SK-N-SH (cell line): ENCODE results near the gene CST11. TPM values are rescaled to one million over a fixed set of nuclear protein-coding genes. Genes with fewer than 3 reads are reported as not detected.

Source experiments
- CTCF ChIA-PET: fragments of 300-600, 350-600 bp; formaldehyde crosslinking; extraction: SDS; loops from one replicate; lab custom pipeline; 2021; lab: Yijun Ruan, JAX
- POLR2A ChIA-PET: fragments of 350-600 bp; sonication (Branson Sonifier 250); formaldehyde crosslinking; extraction: SDS; loops from one replicate; lab custom pipeline; 2020; ENCODE audit warnings: antibody characterized with exemption, inconsistent platforms; lab: Yijun Ruan, JAX
- DNase-seq: peaks from one replicate; pipeline ENCODE4 v3.0.0; 2012
- H2AFZ ChIP-seq: fragments of 200-600 bp; sonication (generic); 2 replicates; pipeline ENCODE4 v1.8.1; 2016; ENCODE audit warnings: antibody characterized with exemption, mild to moderate bottlenecking, low read depth
- H3F3A ChIP-seq: fragments of 200-600 bp; sonication (generic); replicated peaks from 2 replicates; pipeline ENCODE3; 2016; ENCODE audit warnings: antibody characterized with exemption, mild to moderate bottlenecking; ENCODE audit not compliant: insufficient read depth
- H3K27ac ChIP-seq, 2 experiments: fragments of 200-500 bp in 1 of 2; fragments of 200-600 bp in 1 of 2; sonication (Bioruptor generic) in 1 of 2; sonication (generic), shearing (Covaris generic) in 1 of 2; 2 replicates each; pipeline versions ENCODE4 v1.5.1 to v1.6.1; 2014 to 2016; ENCODE audit warnings: low read depth in 2 of 2, inconsistent platforms in 1 of 2, low read length in 1 of 2, mild to moderate bottlenecking in 1 of 2, mixed read lengths in 1 of 2
- H3K27me3 ChIP-seq: fragments of 200-600 bp; sonication (generic), shearing (Covaris generic); 2 replicates; pipeline ENCODE4 v1.6.1; 2016; ENCODE audit warnings: mixed run types; ENCODE audit not compliant: insufficient read depth
- H3K36me3 ChIP-seq, 2 experiments: fragments of 200-500 bp in 1 of 2; fragments of 200-600 bp in 1 of 2; sonication (Bioruptor generic) in 1 of 2; sonication (generic) in 1 of 2; replicated peaks in 1 of 2; 2 replicates each; pipeline versions ENCODE3 to v1.5.1; 2014 to 2016; ENCODE audit warnings: low read length in 1 of 2, mild to moderate bottlenecking in 1 of 2; ENCODE audit not compliant: insufficient read depth in 2 of 2, control insufficient read depth in 1 of 2
- H3K4me1 ChIP-seq, 2 experiments: fragments of 200-500 bp in 1 of 2; fragments of 200-600 bp in 1 of 2; sonication (Bioruptor generic) in 1 of 2; sonication (generic), shearing (Covaris generic) in 1 of 2; 2 replicates each; pipeline versions ENCODE4 v1.5.1 to v1.6.1; 2014 to 2016; ENCODE audit warnings: low read depth in 1 of 2, low read length in 1 of 2, mixed run types in 1 of 2; ENCODE audit not compliant: insufficient read depth in 2 of 2, control insufficient read depth in 1 of 2
- H3K4me2 ChIP-seq: fragments of 200-600 bp; sonication (generic), shearing (Covaris generic); 2 replicates; pipeline ENCODE4 v1.6.1; 2017; ENCODE audit warnings: mixed run types
- H3K4me3 ChIP-seq, 2 experiments: fragments of 200-500 bp in 1 of 2; fragments of 200-600 bp in 1 of 2; sonication (Bioruptor generic) in 1 of 2; sonication (generic), shearing (Covaris generic) in 1 of 2; 2 replicates each; pipeline versions ENCODE4 v1.5.1 to v1.8.1; 2014 to 2016; ENCODE audit warnings: low read depth in 2 of 2, inconsistent platforms in 1 of 2, low read length in 1 of 2, mild to moderate bottlenecking in 1 of 2, mixed read lengths in 1 of 2, moderate library complexity in 1 of 2
- H3K79me2 ChIP-seq: fragments of 200-600 bp; sonication (generic); 2 replicates; pipeline ENCODE4 v1.8.1; 2017; ENCODE audit warnings: mild to moderate bottlenecking; ENCODE audit not compliant: insufficient read depth
- H3K9ac ChIP-seq: fragments of 200-600 bp; sonication (generic); 2 replicates; pipeline ENCODE4 v1.6.1; 2017; ENCODE audit warnings: mixed run types
- H3K9me2 ChIP-seq: fragments of 200-600 bp; sonication (generic); 2 replicates; pipeline ENCODE4 v1.6.1; 2017; ENCODE audit warnings: mixed run types
- H3K9me3 ChIP-seq: fragments of 200-600 bp; sonication (generic); 2 replicates; pipeline ENCODE4 v1.6.1; 2017; ENCODE audit warnings: mixed run types, mild to moderate bottlenecking, moderate library complexity
- H4K20me1 ChIP-seq: fragments of 200-600 bp; sonication (generic); 2 replicates; pipeline ENCODE4 v1.6.1; 2017; ENCODE audit warnings: mild to moderate bottlenecking, mixed run types; ENCODE audit not compliant: insufficient read depth
- GATA2 ChIP-seq: sonication (generic); formaldehyde crosslinking; IDR thresholded peaks from 2 replicates; pipeline ENCODE4 v1.5.0; 2020; ENCODE audit warnings: mild to moderate bottlenecking, missing genetic modification reagents
- MEF2A ChIP-seq: IDR thresholded peaks from 2 replicates; pipeline ENCODE4 v1.4.0; 2012; ENCODE audit warnings: low read depth, borderline replicate concordance
- NRF1 ChIP-seq: IDR thresholded peaks from 2 replicates; pipeline ENCODE4 v1.6.1; 2012; ENCODE audit warnings: low read depth, mild to moderate bottlenecking, low read length
- RCOR1 ChIP-seq: fragments of 150-350 bp; IDR thresholded peaks from 2 replicates; pipeline ENCODE4 v1.6.1; 2017; ENCODE audit warnings: antibody characterized with exemption, low read length
- SIN3A ChIP-seq: IDR thresholded peaks from 2 replicates; pipeline ENCODE4 v1.6.1; 2012; ENCODE audit warnings: low read depth, mild to moderate bottlenecking, low read length, moderate library complexity, borderline replicate concordance
- TAF1 ChIP-seq: IDR thresholded peaks from 2 replicates; pipeline ENCODE4 v1.6.1; 2012; ENCODE audit warnings: low read depth, mild to moderate bottlenecking, low read length, moderate library complexity, borderline replicate concordance
- TCF12 ChIP-seq: IDR thresholded peaks from 2 replicates; pipeline ENCODE4 v1.4.0; 2012
- YY1 ChIP-seq: IDR thresholded peaks from 2 replicates; pipeline ENCODE4 v1.4.0; 2012; ENCODE audit warnings: low read depth, mild to moderate bottlenecking
- WGBS: methylation state at CpG from one replicate; pipeline ENCODE4 v1.1.6; 2017; ENCODE audit warnings: low lambda C conversion rate; 5-methylcytosine and 5-hydroxymethylcytosine counted together
- polyA plus RNA-seq, 3 experiments: library from polyadenylated mRNA; depleted of rRNA; stranded (reverse); fragments of >200 nt; gene quantifications; 2 replicates each; pipeline ENCODE4 v1.2.3, GENCODE V29; 2012
- TF ChIP-seq, protein P1 (sequence below): IDR thresholded peaks from 2 replicates; pipeline ENCODE4 v1.4.0; 2012; ENCODE audit warnings: low read depth
- TF ChIP-seq, protein P2 (sequence below): IDR thresholded peaks from 2 replicates; pipeline ENCODE4; 2012
- TF ChIP-seq, protein P3 (sequence below): fragments of 200-600 bp; sonication (generic); IDR thresholded peaks from 2 replicates; pipeline ENCODE4 v1.6.1; 2017; ENCODE audit warnings: antibody characterized with exemption, mild to moderate bottlenecking, moderate library complexity
- TF ChIP-seq, protein P4 (sequence below): IDR thresholded peaks from 2 replicates; pipeline ENCODE4 v1.6.1; 2012; ENCODE audit warnings: mild to moderate bottlenecking, low read depth, low read length, moderate library complexity

Gene CST11
- polyA plus RNA-seq, 1 of the 3 experiments (the other 2 are of a cell fraction): not detected

GRCh38 chr20:23410916-23411695 lies 41.6 kb downstream of the CST11 start:
- Histone ChIP-seq H3K27ac (no peak overlapping the region), H3K79me2 (peaks cover 97% of the 10 kb centered on the region), H3K27me3 (no peaks in the 10 kb centered on the region), H4K20me1 (peaks cover 33% of the 10 kb centered on the region), H3K9me3 (no peaks in the 10 kb centered on the region), H3K4me1 (no peaks in the 10 kb centered on the region; a peak in 2 of 4 replicates), H3K36me3 (no peaks in the 10 kb centered on the region), H3K4me2 (no peak overlapping the region), H3K9me2 (no peaks in the 10 kb centered on the region), H2AFZ (no peak overlapping the region), H3K4me3 (no peak overlapping the region), H3K9ac (no peak overlapping the region), H3F3A (no peaks in the 10 kb centered on the region)
- POLR2A ChIA-PET: no interaction called here
- TF ChIP-seq, protein P1, sequence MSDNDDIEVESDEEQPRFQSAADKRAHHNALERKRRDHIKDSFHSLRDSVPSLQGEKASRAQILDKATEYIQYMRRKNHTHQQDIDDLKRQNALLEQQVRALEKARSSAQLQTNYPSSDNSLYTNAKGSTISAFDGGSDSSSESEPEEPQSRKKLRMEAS: no peak
- no peak for TF ChIP-seq RCOR1
- 84% methylated on average over 3 of the region's 3 CpGs for WGBS
- CTCF ChIA-PET: interaction anchor here (1.0 kb wide), 1 partner anchor 31 kb away, joined by 6 read pairs; no protein-coding TSS in a partner anchor
- DNase-seq: no peak

DNA sequence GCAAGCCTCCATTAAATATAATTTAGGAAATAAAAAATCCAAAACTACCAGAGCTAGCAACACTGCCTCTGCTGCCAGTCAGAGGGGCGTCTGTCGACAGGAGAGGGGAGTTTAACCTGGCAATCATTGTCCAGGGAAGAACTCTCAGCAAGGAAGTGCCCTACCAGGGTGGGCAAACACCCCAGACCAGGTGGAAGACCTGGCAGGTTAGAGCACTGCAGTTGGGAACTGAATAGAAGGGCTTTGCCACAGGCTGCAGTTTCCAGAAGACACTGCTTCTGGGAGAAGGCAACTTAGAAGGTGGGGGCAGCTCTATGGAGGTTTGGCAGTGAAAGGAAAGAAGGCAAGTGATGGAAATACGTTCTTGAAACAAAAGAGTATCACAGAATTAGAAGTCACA lies 42.9 kb downstream of the CST11 start:
- TF ChIP-seq RCOR1 (no peak), TCF12 (no peak), GATA2 (CRISPR knock-in tag) (no peak), NRF1 (no peak), SIN3A (no peak), YY1 (no peak), TAF1 (no peak), MEF2A (no peak)
- TF ChIP-seq, protein P1: no peak
- TF ChIP-seq, protein P2, sequence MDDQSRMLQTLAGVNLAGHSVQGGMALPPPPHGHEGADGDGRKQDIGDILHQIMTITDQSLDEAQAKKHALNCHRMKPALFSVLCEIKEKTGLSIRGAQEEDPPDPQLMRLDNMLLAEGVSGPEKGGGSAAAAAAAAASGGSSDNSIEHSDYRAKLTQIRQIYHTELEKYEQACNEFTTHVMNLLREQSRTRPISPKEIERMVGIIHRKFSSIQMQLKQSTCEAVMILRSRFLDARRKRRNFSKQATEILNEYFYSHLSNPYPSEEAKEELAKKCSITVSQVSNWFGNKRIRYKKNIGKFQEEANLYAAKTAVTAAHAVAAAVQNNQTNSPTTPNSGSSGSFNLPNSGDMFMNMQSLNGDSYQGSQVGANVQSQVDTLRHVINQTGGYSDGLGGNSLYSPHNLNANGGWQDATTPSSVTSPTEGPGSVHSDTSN: no peak
- TF ChIP-seq, protein P3, sequence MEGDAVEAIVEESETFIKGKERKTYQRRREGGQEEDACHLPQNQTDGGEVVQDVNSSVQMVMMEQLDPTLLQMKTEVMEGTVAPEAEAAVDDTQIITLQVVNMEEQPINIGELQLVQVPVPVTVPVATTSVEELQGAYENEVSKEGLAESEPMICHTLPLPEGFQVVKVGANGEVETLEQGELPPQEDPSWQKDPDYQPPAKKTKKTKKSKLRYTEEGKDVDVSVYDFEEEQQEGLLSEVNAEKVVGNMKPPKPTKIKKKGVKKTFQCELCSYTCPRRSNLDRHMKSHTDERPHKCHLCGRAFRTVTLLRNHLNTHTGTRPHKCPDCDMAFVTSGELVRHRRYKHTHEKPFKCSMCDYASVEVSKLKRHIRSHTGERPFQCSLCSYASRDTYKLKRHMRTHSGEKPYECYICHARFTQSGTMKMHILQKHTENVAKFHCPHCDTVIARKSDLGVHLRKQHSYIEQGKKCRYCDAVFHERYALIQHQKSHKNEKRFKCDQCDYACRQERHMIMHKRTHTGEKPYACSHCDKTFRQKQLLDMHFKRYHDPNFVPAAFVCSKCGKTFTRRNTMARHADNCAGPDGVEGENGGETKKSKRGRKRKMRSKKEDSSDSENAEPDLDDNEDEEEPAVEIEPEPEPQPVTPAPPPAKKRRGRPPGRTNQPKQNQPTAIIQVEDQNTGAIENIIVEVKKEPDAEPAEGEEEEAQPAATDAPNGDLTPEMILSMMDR: no peak
- TF ChIP-seq, protein P4, sequence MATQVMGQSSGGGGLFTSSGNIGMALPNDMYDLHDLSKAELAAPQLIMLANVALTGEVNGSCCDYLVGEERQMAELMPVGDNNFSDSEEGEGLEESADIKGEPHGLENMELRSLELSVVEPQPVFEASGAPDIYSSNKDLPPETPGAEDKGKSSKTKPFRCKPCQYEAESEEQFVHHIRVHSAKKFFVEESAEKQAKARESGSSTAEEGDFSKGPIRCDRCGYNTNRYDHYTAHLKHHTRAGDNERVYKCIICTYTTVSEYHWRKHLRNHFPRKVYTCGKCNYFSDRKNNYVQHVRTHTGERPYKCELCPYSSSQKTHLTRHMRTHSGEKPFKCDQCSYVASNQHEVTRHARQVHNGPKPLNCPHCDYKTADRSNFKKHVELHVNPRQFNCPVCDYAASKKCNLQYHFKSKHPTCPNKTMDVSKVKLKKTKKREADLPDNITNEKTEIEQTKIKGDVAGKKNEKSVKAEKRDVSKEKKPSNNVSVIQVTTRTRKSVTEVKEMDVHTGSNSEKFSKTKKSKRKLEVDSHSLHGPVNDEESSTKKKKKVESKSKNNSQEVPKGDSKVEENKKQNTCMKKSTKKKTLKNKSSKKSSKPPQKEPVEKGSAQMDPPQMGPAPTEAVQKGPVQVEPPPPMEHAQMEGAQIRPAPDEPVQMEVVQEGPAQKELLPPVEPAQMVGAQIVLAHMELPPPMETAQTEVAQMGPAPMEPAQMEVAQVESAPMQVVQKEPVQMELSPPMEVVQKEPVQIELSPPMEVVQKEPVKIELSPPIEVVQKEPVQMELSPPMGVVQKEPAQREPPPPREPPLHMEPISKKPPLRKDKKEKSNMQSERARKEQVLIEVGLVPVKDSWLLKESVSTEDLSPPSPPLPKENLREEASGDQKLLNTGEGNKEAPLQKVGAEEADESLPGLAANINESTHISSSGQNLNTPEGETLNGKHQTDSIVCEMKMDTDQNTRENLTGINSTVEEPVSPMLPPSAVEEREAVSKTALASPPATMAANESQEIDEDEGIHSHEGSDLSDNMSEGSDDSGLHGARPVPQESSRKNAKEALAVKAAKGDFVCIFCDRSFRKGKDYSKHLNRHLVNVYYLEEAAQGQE: no peak
- Histone ChIP-seq H3K27me3 (no peaks in the 10 kb centered on the region), H3K36me3 (no peaks in the 10 kb centered on the region), H3K27ac (no peak overlapping the region), H3K9me2 (no peaks in the 10 kb centered on the region), H3K79me2 (peaks cover 96% of the 10 kb centered on the region), H3K4me2 (no peak overlapping the region), H3K9me3 (no peaks in the 10 kb centered on the region), H3K4me1 (no peaks in the 10 kb centered on the region; a peak in 2 of 4 replicates), H3K4me3 (no peak overlapping the region), H3F3A (no peaks in the 10 kb centered on the region), H4K20me1 (peaks cover 33% of the 10 kb centered on the region), H2AFZ (no peak overlapping the region), H3K9ac (no peak overlapping the region)
- no peak for DNase-seq
- 95% methylated on average over 3 of the region's 3 CpGs for WGBS
- CTCF ChIA-PET: interaction anchor here (0.9 to 1.8 kb wide), 3 partner anchors 9 to 18 kb away, joined by 3 to 5 read pairs (median 3); no protein-coding TSS in a partner anchor
- POLR2A ChIA-PET: no interaction called here
